Uterus (tissue), 2 donors: ENCODE measurements around the gene FGF14.

ENCODE experiments used
- POLR2A ChIP-seq, 2 donors: fragments of 450-650 bp; IDR thresholded peaks; one replicate each; pipeline ENCODE4 v1.6.1; 2016; ENCODE audit warnings: antibody characterized with exemption in 2 of 2, mild to moderate bottlenecking in 1 of 2, moderate library complexity in 1 of 2
- TF ChIP-seq, protein P1 (sequence below), 4 experiments: fragments of 200-600 bp in 2 of 4; fragments of 450-650 bp in 2 of 4; sonication (generic) in 2 of 4; IDR thresholded peaks; one replicate each; pipeline ENCODE4 v1.5.1; 2016 to 2019; ENCODE audit warnings: antibody characterized with exemption in 4 of 4, mild to moderate bottlenecking in 2 of 4, moderate library complexity in 1 of 4

DNA sequence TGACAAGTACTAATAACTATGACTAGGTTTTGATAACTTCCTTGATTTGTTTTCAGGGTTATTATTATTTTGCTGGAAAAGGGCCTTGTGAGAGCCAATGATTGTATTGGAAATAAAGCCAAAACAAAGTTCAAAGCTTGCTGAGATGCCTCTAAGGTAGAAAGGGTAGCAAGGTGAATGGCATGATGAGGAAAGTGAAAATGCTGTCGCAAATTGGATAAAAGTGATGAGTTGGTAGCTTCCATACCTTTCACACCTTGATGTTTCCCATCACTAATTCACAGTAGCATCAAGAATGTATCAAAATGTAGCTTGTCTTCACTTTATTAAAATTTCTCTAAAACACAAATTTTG is 259.4 kb downstream of the FGF14 start:
- TF ChIP-seq, protein P1, sequence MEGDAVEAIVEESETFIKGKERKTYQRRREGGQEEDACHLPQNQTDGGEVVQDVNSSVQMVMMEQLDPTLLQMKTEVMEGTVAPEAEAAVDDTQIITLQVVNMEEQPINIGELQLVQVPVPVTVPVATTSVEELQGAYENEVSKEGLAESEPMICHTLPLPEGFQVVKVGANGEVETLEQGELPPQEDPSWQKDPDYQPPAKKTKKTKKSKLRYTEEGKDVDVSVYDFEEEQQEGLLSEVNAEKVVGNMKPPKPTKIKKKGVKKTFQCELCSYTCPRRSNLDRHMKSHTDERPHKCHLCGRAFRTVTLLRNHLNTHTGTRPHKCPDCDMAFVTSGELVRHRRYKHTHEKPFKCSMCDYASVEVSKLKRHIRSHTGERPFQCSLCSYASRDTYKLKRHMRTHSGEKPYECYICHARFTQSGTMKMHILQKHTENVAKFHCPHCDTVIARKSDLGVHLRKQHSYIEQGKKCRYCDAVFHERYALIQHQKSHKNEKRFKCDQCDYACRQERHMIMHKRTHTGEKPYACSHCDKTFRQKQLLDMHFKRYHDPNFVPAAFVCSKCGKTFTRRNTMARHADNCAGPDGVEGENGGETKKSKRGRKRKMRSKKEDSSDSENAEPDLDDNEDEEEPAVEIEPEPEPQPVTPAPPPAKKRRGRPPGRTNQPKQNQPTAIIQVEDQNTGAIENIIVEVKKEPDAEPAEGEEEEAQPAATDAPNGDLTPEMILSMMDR (IDR thresholded peaks at IDR 0.05), result no peak
- TF ChIP-seq POLR2A (IDR thresholded peaks at IDR 0.05), result no peak
